ENCODE measurements around the gene ACO2.

Gene ACO2

GRCh38 chr22:41442240-41442792 is 26.6 kb upstream of the ACO2 start:
- Histone ChIP-seq H3K4me3 (ENCODE audit: severe bottlenecking) (no peak overlapping the region), H3K36me3 (ENCODE audit: low read depth) (peaks cover 49% of the 10 kb centered on the region), H3K27me3 (ENCODE audit: insufficient read depth, poor library complexity, severe bottlenecking) (no peaks in the 10 kb centered on the region), H3K9me3 (ENCODE audit: severe bottlenecking) (no peaks in the 10 kb centered on the region), H3K27ac (ENCODE audit: poor library complexity, severe bottlenecking) (no peak overlapping the region), H3K4me1 (ENCODE audit: insufficient read depth, poor library complexity, severe bottlenecking) (no peaks in the 10 kb centered on the region)
- DNase-seq (ENCODE audit: low spot score) (no peak), ATAC-seq (ENCODE audit: low read depth) (no peak)
- TF ChIP-seq, protein P1, sequence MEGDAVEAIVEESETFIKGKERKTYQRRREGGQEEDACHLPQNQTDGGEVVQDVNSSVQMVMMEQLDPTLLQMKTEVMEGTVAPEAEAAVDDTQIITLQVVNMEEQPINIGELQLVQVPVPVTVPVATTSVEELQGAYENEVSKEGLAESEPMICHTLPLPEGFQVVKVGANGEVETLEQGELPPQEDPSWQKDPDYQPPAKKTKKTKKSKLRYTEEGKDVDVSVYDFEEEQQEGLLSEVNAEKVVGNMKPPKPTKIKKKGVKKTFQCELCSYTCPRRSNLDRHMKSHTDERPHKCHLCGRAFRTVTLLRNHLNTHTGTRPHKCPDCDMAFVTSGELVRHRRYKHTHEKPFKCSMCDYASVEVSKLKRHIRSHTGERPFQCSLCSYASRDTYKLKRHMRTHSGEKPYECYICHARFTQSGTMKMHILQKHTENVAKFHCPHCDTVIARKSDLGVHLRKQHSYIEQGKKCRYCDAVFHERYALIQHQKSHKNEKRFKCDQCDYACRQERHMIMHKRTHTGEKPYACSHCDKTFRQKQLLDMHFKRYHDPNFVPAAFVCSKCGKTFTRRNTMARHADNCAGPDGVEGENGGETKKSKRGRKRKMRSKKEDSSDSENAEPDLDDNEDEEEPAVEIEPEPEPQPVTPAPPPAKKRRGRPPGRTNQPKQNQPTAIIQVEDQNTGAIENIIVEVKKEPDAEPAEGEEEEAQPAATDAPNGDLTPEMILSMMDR (IDR thresholded peaks at IDR 0.05; ENCODE audit: poor library complexity, severe bottlenecking): no peak

- ATAC-seq (ENCODE audit: low read depth) (peak; percentile 74), DNase-seq (ENCODE audit: low spot score) (peak; percentile 93)
- TF ChIP-seq, protein P1 (IDR thresholded peaks at IDR 0.05; ENCODE audit: poor library complexity, severe bottlenecking): no peak
- peaks cover 32% of the 10 kb centered on the region for H3K36me3 ChIP-seq (ENCODE audit: low read depth)
- H3K27me3 ChIP-seq (ENCODE audit: insufficient read depth, poor library complexity, severe bottlenecking): no peaks in the 10 kb centered on the region
- H3K9me3 ChIP-seq (ENCODE audit: severe bottlenecking): no peaks in the 10 kb centered on the region
- H3K4me1 ChIP-seq (ENCODE audit: insufficient read depth, poor library complexity, severe bottlenecking): no peaks in the 10 kb centered on the region
- peak overlapping the region; percentile 69 for H3K4me3 ChIP-seq (ENCODE audit: severe bottlenecking)
- peak overlapping the region; percentile 90 for H3K27ac ChIP-seq (ENCODE audit: poor library complexity, severe bottlenecking)
Observed at GRCh38 chr22:41444360-41445128, 24.4 kb upstream of the ACO2 start.

DNA sequence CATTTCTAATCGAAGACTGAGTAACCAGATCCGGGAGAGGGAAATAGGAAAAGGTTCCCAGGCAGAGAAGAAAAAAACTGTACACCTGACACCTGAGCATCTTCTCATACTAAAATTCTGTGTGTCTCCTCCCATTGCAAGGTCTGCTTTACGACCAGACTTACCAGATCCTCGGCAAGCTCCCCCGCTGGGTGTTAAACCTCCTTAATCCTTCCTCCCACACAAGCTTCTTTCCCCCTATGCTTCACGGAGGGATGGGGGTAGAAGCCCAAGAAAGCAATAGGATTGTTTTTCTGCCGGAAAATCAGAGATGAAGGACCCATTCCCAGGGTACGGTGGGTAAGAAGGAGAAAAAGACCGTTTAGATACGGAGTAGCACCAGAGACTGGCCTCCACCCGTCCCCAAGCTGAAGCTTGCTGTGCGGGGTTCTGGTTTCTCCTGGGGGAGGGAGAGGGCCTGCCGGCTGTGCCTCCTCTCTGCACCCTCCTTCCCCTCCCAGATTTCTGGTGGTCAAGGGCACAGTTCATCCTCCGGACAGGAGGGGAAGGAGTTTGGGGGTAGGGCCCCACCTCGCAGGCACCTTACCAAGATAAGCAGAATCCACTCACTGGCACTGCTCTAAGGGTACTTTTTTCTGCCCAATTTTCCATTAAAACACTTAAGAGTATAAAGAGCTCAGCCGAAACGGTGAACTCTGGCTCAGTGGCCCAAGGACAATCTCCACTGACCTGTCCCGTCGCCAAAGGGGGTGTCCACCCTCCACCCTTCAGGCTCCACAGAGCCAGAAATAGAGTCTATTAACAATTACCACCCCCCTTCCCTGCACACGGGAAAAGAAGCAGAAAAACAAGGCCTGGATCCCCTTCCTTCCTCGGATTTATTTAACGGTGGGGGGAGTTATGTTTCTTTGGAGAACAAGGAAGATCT is 23.5 kb upstream of the ACO2 start:
- Histone ChIP-seq H3K4me3 (ENCODE audit: severe bottlenecking) (peak overlapping the region; percentile 69), H3K27me3 (ENCODE audit: insufficient read depth, poor library complexity, severe bottlenecking) (no peaks in the 10 kb centered on the region), H3K36me3 (ENCODE audit: low read depth) (peaks cover 23% of the 10 kb centered on the region), H3K9me3 (ENCODE audit: severe bottlenecking) (no peaks in the 10 kb centered on the region), H3K27ac (ENCODE audit: poor library complexity, severe bottlenecking) (peak overlapping the region; percentile 90), H3K4me1 (ENCODE audit: insufficient read depth, poor library complexity, severe bottlenecking) (no peaks in the 10 kb centered on the region)
- ATAC-seq (ENCODE audit: low read depth) (no peak), DNase-seq (ENCODE audit: low spot score) (no peak)
- TF ChIP-seq, protein P1 (IDR thresholded peaks at IDR 0.05; ENCODE audit: poor library complexity, severe bottlenecking): no peak

- ATAC-seq (ENCODE audit: low read depth) (no peak), DNase-seq (ENCODE audit: low spot score) (peak; percentile 62)
- Histone ChIP-seq H3K9me3 (ENCODE audit: severe bottlenecking) (no peaks in the 10 kb centered on the region), H3K27me3 (ENCODE audit: insufficient read depth, poor library complexity, severe bottlenecking) (no peaks in the 10 kb centered on the region), H3K36me3 (ENCODE audit: low read depth) (peaks cover 17% of the 10 kb centered on the region), H3K27ac (ENCODE audit: poor library complexity, severe bottlenecking) (peak overlapping the region; percentile 90), H3K4me3 (ENCODE audit: severe bottlenecking) (peak overlapping the region; percentile 69), H3K4me1 (ENCODE audit: insufficient read depth, poor library complexity, severe bottlenecking) (no peaks in the 10 kb centered on the region)
- TF ChIP-seq, protein P1 (IDR thresholded peaks at IDR 0.05; ENCODE audit: poor library complexity, severe bottlenecking): no peak
Observed at GRCh38 chr22:41446057-41446501, 22.8 kb upstream of the ACO2 start.
